ENCODE data around the gene TEAD3.

DNA sequence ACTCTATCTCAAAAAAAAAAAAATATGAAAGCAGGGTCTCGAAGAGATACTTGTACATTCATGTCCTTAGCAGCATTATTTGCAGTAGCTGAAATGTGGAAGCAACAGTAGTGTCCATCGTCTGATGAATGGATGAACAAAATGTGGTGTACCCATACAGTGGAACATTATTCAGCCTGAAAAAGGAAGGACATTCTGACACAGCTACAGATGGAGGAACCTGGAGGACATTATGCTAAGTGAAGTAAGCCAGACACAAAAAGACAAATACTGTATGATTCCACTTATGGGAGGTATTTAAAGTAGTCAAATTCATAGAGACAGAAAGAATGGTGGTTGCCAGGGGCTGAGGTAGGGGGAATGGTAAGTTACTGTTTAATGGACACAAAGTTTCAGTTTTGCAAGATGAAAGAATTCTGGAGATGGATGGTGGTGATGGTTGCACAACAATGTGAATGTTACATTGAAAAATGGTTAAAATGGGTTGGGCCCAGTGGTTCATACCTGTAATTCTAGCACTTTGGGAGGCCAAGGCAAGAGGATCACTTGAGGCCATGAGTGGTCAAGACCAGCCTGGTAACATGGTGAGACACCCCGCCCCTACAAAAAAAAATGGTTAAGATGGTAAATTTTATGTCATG is 27.6 kb upstream of the TEAD3 start:
- TF ChIP-seq MXD4 (CRISPR knock-in tag; IDR thresholded peaks at IDR 0.05; ENCODE audit: borderline replicate concordance) (no peak), TP53 (CRISPR knock-in tag; IDR thresholded peaks at IDR 0.05) (no peak), FOXK1 (CRISPR knock-in tag; IDR thresholded peaks at IDR 0.05) (no peak), NFYB (CRISPR knock-in tag; conservative IDR thresholded peaks at IDR 0.05; ENCODE audit: low read depth) (no peak), ESRRA (CRISPR knock-in tag; IDR thresholded peaks at IDR 0.05; ENCODE audit: borderline replicate concordance) (no peak), TEAD1 (CRISPR knock-in tag; IDR thresholded peaks at IDR 0.05) (no peak), TEAD4 (CRISPR knock-in tag; IDR thresholded peaks at IDR 0.05) (no peak), NR3C1 (CRISPR knock-in tag; conservative IDR thresholded peaks at IDR 0.05; ENCODE audit: low read depth) (no peak)
- TF ChIP-seq, protein P1, sequence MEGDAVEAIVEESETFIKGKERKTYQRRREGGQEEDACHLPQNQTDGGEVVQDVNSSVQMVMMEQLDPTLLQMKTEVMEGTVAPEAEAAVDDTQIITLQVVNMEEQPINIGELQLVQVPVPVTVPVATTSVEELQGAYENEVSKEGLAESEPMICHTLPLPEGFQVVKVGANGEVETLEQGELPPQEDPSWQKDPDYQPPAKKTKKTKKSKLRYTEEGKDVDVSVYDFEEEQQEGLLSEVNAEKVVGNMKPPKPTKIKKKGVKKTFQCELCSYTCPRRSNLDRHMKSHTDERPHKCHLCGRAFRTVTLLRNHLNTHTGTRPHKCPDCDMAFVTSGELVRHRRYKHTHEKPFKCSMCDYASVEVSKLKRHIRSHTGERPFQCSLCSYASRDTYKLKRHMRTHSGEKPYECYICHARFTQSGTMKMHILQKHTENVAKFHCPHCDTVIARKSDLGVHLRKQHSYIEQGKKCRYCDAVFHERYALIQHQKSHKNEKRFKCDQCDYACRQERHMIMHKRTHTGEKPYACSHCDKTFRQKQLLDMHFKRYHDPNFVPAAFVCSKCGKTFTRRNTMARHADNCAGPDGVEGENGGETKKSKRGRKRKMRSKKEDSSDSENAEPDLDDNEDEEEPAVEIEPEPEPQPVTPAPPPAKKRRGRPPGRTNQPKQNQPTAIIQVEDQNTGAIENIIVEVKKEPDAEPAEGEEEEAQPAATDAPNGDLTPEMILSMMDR (IDR thresholded peaks at IDR 0.05) = no peak
- TF ChIP-seq, protein P2, sequence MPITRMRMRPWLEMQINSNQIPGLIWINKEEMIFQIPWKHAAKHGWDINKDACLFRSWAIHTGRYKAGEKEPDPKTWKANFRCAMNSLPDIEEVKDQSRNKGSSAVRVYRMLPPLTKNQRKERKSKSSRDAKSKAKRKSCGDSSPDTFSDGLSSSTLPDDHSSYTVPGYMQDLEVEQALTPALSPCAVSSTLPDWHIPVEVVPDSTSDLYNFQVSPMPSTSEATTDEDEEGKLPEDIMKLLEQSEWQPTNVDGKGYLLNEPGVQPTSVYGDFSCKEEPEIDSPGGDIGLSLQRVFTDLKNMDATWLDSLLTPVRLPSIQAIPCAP (CRISPR knock-in tag; IDR thresholded peaks at IDR 0.05) = no peak
- TF ChIP-seq, protein P3, sequence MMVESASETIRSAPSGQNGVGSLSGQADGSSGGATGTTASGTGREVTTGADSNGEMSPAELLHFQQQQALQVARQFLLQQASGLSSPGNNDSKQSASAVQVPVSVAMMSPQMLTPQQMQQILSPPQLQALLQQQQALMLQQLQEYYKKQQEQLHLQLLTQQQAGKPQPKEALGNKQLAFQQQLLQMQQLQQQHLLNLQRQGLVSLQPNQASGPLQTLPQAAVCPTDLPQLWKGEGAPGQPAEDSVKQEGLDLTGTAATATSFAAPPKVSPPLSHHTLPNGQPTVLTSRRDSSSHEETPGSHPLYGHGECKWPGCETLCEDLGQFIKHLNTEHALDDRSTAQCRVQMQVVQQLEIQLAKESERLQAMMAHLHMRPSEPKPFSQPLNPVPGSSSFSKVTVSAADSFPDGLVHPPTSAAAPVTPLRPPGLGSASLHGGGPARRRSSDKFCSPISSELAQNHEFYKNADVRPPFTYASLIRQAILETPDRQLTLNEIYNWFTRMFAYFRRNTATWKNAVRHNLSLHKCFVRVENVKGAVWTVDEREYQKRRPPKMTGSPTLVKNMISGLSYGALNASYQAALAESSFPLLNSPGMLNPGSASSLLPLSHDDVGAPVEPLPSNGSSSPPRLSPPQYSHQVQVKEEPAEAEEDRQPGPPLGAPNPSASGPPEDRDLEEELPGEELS (CRISPR knock-in tag; IDR thresholded peaks at IDR 0.05) = no peak
- TF ChIP-seq, protein P4, sequence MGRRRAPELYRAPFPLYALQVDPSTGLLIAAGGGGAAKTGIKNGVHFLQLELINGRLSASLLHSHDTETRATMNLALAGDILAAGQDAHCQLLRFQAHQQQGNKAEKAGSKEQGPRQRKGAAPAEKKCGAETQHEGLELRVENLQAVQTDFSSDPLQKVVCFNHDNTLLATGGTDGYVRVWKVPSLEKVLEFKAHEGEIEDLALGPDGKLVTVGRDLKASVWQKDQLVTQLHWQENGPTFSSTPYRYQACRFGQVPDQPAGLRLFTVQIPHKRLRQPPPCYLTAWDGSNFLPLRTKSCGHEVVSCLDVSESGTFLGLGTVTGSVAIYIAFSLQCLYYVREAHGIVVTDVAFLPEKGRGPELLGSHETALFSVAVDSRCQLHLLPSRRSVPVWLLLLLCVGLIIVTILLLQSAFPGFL (CRISPR knock-in tag; IDR thresholded peaks at IDR 0.05; ENCODE audit: borderline replicate concordance) = no peak
- TF ChIP-seq, protein P5, sequence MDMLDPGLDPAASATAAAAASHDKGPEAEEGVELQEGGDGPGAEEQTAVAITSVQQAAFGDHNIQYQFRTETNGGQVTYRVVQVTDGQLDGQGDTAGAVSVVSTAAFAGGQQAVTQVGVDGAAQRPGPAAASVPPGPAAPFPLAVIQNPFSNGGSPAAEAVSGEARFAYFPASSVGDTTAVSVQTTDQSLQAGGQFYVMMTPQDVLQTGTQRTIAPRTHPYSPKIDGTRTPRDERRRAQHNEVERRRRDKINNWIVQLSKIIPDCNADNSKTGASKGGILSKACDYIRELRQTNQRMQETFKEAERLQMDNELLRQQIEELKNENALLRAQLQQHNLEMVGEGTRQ (CRISPR knock-in tag; IDR thresholded peaks at IDR 0.05) = no peak
- TF ChIP-seq, protein P6, sequence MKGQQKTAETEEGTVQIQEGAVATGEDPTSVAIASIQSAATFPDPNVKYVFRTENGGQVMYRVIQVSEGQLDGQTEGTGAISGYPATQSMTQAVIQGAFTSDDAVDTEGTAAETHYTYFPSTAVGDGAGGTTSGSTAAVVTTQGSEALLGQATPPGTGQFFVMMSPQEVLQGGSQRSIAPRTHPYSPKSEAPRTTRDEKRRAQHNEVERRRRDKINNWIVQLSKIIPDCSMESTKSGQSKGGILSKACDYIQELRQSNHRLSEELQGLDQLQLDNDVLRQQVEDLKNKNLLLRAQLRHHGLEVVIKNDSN (CRISPR knock-in tag; IDR thresholded peaks at IDR 0.05) = no peak

Measured in WTC11 (cell line).